EH (cell line): ENCODE data around the gene CADM4.

Experiments used
- DNase-seq: peaks from one replicate; pipeline ENCODE4 v3.0.0-alpha.2; 2015; ENCODE audit warnings: low read depth

The CADM4 gene

GRCh38 chr19:43582495-43582894 lies 57.2 kb downstream of the CADM4 start:
- no peak for DNase-seq

- DNase-seq, result no peak
Observed at GRCh38 chr19:43581467-43581866, 58.2 kb downstream of the CADM4 start.

- DNase-seq, result no peak
Observed at GRCh38 chr19:43578787-43579186, 60.9 kb downstream of the CADM4 start.

- DNase-seq, result no peak
Observed at GRCh38 chr19:43575955-43576878, 63.4 kb downstream of the CADM4 start.

GRCh38 chr19:43575156-43575950 lies 64.3 kb downstream of the CADM4 start, which contains the start of the genes PINLYP and XRCC1:
PINLYP (plus strand) TSS chr19:43575801; CDS start chr19:43577192, 1,391 bp downstream.
XRCC1 (minus strand) TSS chr19:43575527; CDS start chr19:43575458, 69 bp downstream.
- peak; percentile 99 for DNase-seq

GRCh38 chr19:43574424-43575155 lies 65.1 kb downstream of the CADM4 start:
- peak; percentile 60 for DNase-seq
